Diencephalon (tissue), 1 donor: ENCODE data around the gene SATB2. TPM values are rescaled to one million over a fixed set of nuclear protein-coding genes. Genes with fewer than 3 reads are reported as not detected.

Experiments
- total RNA-seq: library from RNA; depleted of rRNA; stranded (reverse); fragments of >200 nt; gene quantifications from one replicate; pipeline ENCODE4 v1.2.3, GENCODE V29; 2014

Gene SATB2
- total RNA-seq, result 20.8 TPM

DNA sequence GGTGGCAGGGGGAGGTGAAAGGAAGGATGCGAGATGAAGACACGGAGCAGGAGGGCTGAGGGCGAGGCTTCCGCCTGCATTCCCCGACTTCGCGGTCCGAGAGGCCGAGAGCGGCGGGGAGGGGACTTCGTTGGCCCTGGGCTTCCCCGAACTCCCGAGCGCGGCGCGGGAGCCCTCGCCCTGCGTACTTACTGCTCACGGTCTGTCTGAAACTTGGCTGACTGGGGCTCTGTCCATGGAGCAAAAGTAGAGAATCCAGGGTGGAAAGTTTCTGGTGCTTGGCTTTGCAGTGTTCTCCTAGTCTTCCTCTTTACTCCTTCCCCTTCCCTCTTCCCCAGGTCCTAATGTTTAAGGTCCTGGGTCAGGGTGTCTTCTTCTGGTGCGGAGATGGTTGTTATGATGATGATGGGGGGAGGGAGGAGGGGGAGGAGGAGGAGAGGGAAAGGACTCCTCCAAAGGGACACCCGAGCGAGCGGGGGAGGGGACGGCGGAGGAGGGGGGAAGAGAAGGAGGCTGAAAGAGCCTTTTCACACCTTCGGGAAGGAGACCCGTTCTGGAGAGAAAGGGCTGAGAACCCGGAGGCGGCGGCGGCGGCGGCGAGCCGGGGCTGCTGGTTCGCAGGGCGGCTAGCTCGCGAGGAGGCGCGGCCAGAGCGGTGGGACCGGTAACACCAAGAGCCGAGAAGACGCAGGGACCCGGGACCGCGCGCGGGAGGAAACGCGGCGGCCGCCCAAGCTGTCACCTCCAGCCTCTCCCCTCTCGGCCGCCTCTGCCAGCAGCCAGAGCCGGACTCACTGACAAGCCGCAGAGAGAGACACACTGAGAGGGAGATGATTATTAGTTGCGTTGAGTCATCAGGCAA is at the start of gene SATB2:
Gene SATB2 (minus strand): TSS at position 793 of the 862 bp plus-strand sequence. CDS start 1,902 bp downstream, outside the sequence.

